Measurements from ENCODE around the gene HDGF. TPM values are rescaled to one million over a fixed set of nuclear protein-coding genes. Genes with fewer than 3 reads are reported as not detected.

Gene HDGF
- total and polyA plus RNA-seq, 2 experiments from 2014 or later: 153 to 192 TPM

GRCh38 chr1:156743367-156744302 is 7.8 kb downstream of the HDGF start:
- H4K20me1 ChIP-seq (ENCODE audit: insufficient read depth, poor library complexity, severe bottlenecking): no peaks in the 10 kb centered on the region
- H3K4me3 ChIP-seq: no peak overlapping the region
- H3K4me2 ChIP-seq: no peak overlapping the region
- TF ChIP-seq EZH2 (IDR thresholded peaks at IDR 0.05; ENCODE audit: borderline replicate concordance): no peak
- TF ChIP-seq EZH2phosphoT487 (IDR thresholded peaks at IDR 0.05; ENCODE audit: low read depth, severe bottlenecking, unreplicated experiment): no peak
- TF ChIP-seq, protein P1, sequence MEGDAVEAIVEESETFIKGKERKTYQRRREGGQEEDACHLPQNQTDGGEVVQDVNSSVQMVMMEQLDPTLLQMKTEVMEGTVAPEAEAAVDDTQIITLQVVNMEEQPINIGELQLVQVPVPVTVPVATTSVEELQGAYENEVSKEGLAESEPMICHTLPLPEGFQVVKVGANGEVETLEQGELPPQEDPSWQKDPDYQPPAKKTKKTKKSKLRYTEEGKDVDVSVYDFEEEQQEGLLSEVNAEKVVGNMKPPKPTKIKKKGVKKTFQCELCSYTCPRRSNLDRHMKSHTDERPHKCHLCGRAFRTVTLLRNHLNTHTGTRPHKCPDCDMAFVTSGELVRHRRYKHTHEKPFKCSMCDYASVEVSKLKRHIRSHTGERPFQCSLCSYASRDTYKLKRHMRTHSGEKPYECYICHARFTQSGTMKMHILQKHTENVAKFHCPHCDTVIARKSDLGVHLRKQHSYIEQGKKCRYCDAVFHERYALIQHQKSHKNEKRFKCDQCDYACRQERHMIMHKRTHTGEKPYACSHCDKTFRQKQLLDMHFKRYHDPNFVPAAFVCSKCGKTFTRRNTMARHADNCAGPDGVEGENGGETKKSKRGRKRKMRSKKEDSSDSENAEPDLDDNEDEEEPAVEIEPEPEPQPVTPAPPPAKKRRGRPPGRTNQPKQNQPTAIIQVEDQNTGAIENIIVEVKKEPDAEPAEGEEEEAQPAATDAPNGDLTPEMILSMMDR (IDR thresholded peaks at IDR 0.05; ENCODE audit: poor library complexity): no peak
- H3K9me2 ChIP-seq (replicated peaks; ENCODE audit: insufficient read depth): no peaks in the 10 kb centered on the region
- H3K4me1 ChIP-seq (ENCODE audit: insufficient read depth): peaks cover 41% of the 10 kb centered on the region
- no peak overlapping the region for H2AFZ ChIP-seq
- H3K9me3 ChIP-seq (ENCODE audit: low read depth): no peaks in the 10 kb centered on the region
- H3K27ac ChIP-seq: no peak overlapping the region
- peaks cover 54% of the 10 kb centered on the region for H3K79me2 ChIP-seq
- no peaks in the 10 kb centered on the region for H3K27me3 ChIP-seq
- WGBS (ENCODE audit: low lambda C conversion rate, missing lambda C conversion rate): 95% methylated on average over 14 of the region's 14 CpGs
- DNase-seq (ENCODE audit: low spot score): no peak
- H3K36me3 ChIP-seq (replicated peaks; ENCODE audit: insufficient read depth, low read depth): no peaks in the 10 kb centered on the region

- TF ChIP-seq, protein P1 (IDR thresholded peaks at IDR 0.05; ENCODE audit: poor library complexity): no peak
- TF ChIP-seq EZH2phosphoT487 (IDR thresholded peaks at IDR 0.05; ENCODE audit: low read depth, severe bottlenecking, unreplicated experiment) (no peak), EZH2 (IDR thresholded peaks at IDR 0.05; ENCODE audit: borderline replicate concordance) (no peak)
- WGBS (ENCODE audit: low lambda C conversion rate, missing lambda C conversion rate): 91% methylated on average over 4 of the region's 4 CpGs
- no peaks in the 10 kb centered on the region for H4K20me1 ChIP-seq (ENCODE audit: insufficient read depth, poor library complexity, severe bottlenecking)
- H2AFZ ChIP-seq: no peak overlapping the region
- no peaks in the 10 kb centered on the region for H3K36me3 ChIP-seq (replicated peaks; ENCODE audit: insufficient read depth, low read depth)
- H3K9me2 ChIP-seq (replicated peaks; ENCODE audit: insufficient read depth): no peaks in the 10 kb centered on the region
- no peak overlapping the region for H3K4me2 ChIP-seq
- H3K27me3 ChIP-seq: no peaks in the 10 kb centered on the region
- no peak overlapping the region for H3K4me3 ChIP-seq
- DNase-seq (ENCODE audit: low spot score): no peak
- H3K4me1 ChIP-seq (ENCODE audit: insufficient read depth): peaks cover 32% of the 10 kb centered on the region
- no peaks in the 10 kb centered on the region for H3K9me3 ChIP-seq (ENCODE audit: low read depth)
- peaks cover 49% of the 10 kb centered on the region for H3K79me2 ChIP-seq
- H3K27ac ChIP-seq: no peak overlapping the region
Measured at GRCh38 chr1:156742801-156743200, 8.7 kb downstream of the HDGF start.

DNA sequence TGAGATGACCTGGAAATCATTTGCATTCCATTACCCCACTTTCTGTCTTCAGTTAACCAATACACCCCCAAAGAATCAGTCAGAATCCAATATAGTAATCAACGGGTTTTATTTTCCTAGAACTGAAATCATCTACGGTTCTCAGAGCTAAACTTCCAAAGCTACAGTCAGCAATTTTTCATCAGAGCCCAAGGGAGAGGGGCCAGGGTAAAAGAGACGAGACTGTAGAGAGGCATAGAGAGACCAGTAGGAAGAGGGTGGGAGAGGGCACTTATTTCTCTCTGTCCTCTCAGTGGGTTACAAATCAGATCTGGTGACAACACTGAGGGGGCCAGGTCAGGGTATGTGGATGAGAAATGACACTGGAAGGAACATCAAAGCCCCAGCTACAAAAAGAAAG is 9.5 kb downstream of the HDGF start:
- Histone ChIP-seq H3K4me1 (ENCODE audit: insufficient read depth) (peaks cover 25% of the 10 kb centered on the region), H2AFZ (no peak overlapping the region), H3K27ac (peak overlapping the region; percentile 89), H3K9me2 (replicated peaks; ENCODE audit: insufficient read depth) (no peaks in the 10 kb centered on the region), H4K20me1 (ENCODE audit: insufficient read depth, poor library complexity, severe bottlenecking) (no peaks in the 10 kb centered on the region), H3K9me3 (ENCODE audit: low read depth) (no peaks in the 10 kb centered on the region), H3K79me2 (peaks cover 42% of the 10 kb centered on the region), H3K36me3 (replicated peaks; ENCODE audit: insufficient read depth, low read depth) (no peaks in the 10 kb centered on the region), H3K4me2 (peak overlapping the region; percentile 72), H3K27me3 (no peaks in the 10 kb centered on the region), H3K4me3 (no peak overlapping the region)
- 94% methylated on average over 3 of the region's 3 CpGs for WGBS (ENCODE audit: low lambda C conversion rate, missing lambda C conversion rate)
- no peak for DNase-seq (ENCODE audit: low spot score)
- TF ChIP-seq EZH2phosphoT487 (IDR thresholded peaks at IDR 0.05; ENCODE audit: low read depth, severe bottlenecking, unreplicated experiment): no peak
- no peak for TF ChIP-seq EZH2 (IDR thresholded peaks at IDR 0.05; ENCODE audit: borderline replicate concordance)
- TF ChIP-seq, protein P1 (IDR thresholded peaks at IDR 0.05; ENCODE audit: poor library complexity): no peak

Measured in hepatocyte (in vitro differentiated cells).